DMS53 treated with DMSO at 0.1 percent for 48 hours (cell line): ENCODE measurements around the gene FIBP.

ENCODE experiments used
- DNase-seq: peaks from one replicate; lab custom pipeline; 2025; ENCODE audit not compliant: unreplicated experiment; lab: John Stamatoyannopoulos, UW

The FIBP gene

DNA sequence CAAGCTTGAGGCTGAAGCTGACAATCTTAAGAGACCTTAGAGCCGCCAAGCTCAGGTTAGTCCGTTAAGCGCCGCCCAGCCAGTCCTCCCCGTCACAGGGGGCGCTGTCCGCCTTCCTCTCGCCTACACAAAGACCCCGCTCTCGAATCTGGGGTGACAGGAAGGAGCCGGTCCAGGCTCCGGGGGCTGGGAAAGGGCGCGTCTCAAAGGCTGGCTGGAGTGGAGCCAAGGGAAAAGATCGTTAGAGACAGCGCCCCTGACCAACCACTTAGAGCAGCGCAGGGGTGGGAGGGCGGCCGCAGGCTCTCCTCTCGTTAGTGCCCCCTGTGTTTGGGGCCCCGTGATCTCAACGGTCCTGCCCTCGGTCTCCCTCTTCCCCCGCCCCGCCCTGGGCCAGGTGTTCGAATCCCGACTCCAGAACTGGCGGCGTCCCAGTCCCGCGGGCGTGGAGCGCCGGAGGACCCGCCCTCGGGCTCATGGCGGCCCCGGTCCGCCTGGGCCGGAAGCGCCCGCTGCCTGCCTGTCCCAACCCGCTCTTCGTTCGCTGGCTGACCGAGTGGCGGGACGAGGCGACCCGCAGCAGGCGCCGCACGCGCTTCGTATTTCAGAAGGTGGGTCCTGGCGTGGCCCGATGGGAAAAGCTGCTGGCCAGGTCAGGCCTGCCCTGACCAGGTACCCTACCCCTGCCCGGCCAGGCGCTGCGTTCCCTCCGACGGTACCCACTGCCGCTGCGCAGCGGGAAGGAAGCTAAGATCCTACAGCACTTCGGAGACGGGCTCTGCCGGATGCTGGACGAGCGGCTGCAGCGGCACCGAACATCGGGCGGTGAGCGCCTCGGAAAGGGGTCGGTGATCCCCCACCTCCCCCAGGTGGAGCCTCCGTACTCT lies 27.8 kb downstream of the FIBP start, which contains the start of gene MUS81:
TSS of gene MUS81 (plus strand) at position 156 of the 887 bp plus-strand sequence. CDS start at position 477, 321 bp downstream.
- peak; percentile 86 for DNase-seq

DNA sequence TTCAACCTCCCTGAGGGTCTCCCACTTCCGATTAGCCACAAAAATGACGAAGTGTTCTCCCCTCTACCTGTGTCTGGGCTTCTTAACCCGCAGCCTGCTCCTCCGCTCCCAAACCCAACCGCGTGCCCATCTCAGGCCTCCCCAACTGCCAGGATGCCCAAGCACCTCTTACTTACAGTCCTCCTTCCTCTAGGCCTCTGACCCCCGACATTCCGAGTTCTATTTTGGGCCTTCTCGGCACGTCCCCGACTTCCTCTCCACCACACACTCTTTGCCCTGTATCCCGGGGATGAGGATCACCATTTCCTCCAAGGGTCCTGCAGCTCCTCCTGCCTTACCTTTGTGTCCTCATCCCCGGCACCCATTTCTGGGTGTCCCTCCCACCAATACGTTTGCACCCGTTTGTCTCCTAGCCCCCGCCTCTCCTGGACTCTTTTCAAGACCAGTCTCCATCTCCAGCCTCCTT lies 28.4 kb downstream of the FIBP start:
- no peak for DNase-seq

DNA sequence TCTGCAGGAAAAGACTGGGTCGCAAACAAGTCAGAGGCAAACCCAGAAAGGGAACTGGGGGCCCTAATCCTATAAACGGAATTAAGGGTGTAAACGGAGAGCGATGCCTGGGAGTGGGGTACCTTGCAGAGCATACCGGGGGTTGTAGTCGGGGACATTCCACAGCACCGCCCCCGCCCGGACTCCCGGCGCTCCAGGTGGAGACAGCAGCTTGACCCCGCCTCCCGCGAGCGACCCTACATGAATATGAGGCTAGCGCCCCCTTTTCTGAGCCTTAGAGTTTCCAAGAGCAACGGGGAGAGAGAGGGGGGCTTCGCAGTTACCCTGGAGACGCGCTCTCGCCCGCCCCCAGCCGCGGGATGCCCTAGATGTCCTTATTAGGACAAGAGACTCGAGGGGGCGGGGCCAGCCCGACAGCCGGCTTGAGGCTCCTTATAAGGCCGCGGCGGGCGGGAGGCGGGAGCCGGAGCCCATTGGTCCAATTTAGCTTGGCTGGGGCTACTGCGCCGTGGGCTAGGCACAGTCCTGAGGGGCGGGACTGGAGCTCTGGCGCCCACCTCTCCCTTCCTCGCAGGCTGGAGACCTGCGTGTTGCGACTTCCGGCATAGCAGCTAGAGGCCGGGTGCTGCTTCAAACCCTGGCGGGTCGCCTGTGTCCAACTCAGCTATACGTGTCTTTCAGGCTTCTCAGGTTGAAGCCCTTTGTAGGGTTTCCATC lies 29.0 kb downstream of the FIBP start:
- peak; percentile 97 for DNase-seq

DNA sequence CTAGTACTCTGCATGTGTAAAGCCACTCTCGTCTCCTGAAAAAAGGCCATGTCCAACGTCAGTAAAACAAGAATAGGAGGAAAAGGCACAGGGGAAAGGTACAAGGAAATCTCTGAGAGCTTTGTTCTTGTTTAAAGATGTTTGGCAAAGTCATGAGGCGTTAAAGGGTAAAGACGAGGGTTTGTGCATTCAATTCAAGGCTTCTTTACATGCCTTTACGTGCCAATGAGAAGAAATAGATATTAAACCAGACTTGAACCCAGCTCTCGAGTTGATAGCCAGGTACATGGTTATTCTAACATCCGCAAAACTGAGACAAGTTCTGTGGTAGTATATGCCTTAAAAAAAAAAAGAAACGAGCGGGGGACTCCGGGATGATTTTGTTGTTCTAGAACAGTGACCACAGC lies 29.6 kb downstream of the FIBP start:
- peak; percentile 83 for DNase-seq

DNA sequence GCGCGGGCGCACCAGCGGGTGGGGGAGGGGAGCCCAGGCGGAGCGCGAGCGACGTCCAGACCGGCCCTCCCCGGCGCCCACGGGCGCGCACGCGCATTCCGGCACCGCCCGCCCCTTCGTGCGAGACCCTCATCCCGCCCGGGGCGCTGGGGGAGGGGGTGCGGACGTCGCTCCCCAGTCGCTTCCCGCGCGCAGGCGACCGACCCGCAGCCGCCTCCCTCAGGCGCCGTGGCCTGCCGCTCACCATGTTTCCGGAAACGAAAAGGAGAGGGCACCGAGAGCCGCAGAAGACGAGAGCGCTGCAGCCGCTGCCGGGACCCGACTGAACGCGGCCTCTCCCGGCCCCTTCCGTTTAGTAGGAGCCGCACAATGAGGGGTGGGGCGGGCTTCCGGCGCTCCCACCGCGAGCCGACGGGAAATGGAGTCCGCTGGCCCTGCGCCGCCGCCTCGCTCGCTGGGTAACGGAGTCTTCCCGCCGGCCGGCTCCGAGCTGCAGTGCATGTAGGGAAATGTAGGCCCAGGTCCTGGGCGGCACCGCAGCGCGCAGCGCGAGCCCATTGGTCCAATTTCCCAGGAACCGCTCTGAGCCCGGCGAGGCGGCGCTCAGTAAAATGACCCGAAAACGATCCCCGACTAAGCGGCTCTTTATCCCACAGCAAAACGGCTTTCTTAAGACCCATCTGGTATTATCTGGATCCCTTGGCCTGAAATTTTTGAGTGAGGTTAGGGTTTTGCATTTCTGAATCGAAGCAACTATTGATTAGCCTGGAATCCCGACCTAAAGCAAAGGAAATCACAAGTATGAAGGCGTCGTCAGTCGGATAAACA lies 30.2 kb downstream of the FIBP start, which contains the start of gene CFL1:
TSS of gene CFL1 (minus strand) at position 328 of the 828 bp plus-strand sequence. CDS start at position 247, 81 bp downstream.
- peak; percentile 98 for DNase-seq

DNA sequence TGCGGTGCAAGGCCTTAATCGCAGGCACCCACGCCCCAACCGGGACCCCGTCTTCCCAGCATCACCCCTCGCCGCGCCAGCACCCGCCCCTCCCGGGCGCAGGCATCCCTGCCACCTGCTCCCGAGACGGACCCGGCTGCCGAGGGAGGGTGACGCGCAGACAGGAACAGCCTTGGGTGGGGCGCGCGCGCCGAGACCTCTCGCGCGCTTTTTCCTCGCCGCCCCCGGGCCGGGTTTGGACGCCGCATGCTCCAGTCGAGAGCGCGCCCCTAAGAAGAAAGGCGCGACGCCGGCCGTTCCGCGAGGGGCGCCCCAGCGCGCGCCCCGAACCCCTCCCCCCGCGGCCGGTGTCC lies 30.8 kb downstream of the FIBP start:
- DNase-seq, result no peak

DNA sequence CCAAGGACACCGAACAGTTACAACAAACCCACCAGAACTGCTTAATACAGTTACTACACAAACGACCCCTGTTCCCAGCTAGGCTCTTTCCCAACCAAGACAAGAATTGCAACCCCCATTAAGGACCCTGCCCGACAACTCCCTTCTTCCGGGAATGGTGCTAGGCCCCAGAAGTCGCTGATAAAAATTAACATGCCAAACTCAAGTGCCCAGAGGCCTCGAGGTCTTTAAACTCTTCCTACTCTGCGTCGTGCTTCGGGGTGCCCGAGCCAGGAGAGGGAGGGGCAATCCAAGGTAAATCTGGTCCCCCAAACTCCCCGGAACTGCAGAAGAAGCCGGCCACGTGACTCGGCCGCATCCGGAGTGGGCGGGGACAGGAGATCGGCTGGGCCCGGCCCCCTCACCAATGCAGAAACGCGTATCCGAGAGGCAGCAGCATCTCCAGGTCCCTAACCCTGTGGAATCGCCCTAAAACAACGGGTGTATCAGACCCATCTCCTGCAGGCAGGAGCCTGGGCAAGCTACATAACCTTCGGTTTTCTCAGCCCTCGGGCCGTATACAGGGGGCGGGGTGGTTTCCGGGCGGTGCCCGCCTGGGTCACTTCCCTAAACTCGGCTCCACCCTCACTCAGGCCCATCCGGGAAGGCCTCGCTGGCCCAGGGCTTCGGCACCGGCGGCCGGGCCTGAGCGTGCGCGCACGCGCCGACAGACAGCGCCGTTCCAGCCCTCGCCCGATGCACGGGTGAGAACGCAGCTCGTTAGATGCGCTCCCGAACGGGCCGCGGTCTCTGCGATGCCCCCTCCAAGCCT lies 31.4 kb downstream of the FIBP start:
- peak; percentile 37 for DNase-seq

DNA sequence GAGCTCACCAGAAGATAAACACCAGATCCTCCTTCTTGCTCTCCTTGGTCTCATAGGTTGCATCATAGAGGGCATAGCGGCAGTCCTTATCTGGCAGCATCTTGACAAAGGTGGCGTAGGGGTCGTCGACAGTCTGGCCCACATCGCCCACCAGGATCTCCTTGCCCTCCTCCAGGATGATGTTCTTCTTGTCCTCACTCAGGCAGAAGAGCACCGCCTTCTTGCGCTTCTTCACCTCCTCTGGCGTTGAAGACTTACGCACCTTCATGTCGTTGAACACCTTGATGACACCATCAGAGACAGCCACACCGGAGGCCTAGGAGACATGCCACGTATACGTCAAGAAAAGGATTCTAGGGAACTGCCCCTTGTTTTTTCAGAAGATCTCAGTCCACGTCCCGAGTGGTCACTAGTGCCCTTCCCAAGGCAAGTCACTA lies 32.3 kb downstream of the FIBP start:
- no peak for DNase-seq

DNA sequence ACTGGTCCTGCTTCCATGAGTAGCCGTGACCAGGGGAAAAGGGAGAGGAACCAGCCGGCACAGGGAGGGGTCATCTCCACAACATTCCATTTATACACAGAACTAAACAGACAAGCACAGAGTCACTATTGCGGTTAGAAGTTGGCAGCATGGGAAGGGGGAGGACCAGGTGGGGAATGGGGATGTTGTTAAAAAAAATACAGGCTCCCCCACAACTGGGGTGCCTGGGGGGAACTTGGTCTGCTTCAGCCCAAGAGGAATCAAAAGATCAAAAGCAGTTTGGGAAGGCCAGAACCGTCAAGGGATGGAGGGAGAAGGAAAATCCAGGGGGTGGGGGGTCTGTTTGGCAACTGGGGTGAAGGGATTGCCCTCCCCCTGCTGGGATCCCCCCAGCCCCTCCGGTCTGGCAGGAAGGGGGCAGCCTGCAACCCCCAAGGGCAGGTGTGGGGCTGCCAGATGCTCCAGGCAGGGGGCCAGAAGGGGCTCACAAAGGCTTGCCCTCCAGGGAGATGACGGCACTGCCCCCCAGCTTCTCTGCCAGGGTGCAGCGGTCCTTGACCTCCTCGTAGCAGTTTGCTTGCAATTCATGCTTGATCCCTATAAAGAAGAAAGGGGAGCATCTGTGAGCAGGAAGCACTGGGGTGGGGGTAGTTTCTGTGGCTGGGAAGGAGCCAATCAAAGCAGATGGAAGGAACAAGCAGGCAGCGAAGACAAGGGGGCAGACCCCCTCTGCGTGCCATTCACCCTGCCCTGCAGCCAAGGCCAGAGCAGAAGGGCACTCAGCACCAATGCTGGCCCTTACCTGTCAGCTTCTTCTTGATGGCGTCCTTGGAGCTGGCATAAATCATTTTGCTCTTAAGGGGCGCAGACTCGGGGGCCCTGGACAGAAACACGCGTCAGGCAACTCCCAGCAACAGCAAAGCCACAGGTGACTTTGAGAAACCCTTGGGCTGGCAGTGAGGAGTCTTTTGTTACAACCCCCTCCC lies 33.1 kb downstream of the FIBP start:
- no peak for DNase-seq

DNA sequence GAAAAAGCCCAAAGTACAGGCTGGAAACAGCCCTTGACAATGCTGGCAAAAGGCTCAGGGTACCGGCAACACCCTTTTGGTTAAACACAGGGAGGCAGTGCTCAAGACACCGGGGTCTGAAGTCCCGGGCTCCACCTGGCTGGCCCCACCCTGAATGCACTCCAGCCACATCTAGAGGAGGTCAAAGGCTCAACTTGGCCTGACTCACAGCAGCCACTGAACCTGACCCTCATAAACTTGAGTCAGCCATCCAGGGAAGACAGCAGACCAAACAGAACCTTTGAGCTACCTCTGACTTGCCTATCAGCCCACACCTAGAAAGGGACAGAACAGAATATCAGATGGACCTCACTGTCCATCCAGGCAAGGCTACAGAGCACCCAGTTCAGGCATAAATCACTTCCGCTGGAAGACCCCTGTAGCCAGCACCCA lies 34.1 kb downstream of the FIBP start:
- no peak for DNase-seq

DNA sequence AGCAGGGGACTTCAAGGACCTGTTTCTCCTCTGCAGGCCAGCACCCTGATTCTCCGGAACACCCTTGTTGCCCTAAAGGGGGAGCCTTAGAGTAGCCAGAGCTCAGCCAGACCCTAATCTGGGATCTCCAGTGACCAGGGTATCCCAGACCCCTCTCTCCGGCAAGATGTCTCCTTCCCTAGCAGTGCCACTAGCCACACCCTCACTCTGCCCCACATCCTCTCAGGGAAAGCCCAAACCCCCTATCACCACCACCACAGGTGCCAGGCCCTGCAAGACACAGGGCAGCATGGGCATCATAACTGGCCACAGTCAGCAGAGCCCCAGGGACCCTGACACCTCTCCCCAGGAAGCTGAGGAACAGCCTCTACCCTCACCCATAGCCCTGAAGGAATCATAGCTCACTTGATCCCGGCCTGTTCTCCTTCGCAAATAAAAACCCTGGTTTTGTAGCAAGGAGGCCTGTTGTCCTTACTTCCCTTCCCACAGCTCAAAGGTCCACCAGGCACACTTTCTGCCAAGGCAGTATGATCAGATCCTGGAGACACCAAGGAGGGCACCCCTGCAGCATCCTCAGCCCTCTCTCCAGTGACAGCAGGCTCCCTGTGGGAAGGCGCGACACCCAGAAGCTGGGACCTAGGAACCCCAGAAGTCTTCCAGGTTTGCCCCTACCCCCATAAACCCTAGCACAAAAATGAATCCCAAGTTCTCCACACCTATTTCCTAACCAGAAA lies 34.9 kb downstream of the FIBP start:
- DNase-seq, result no peak

DNA sequence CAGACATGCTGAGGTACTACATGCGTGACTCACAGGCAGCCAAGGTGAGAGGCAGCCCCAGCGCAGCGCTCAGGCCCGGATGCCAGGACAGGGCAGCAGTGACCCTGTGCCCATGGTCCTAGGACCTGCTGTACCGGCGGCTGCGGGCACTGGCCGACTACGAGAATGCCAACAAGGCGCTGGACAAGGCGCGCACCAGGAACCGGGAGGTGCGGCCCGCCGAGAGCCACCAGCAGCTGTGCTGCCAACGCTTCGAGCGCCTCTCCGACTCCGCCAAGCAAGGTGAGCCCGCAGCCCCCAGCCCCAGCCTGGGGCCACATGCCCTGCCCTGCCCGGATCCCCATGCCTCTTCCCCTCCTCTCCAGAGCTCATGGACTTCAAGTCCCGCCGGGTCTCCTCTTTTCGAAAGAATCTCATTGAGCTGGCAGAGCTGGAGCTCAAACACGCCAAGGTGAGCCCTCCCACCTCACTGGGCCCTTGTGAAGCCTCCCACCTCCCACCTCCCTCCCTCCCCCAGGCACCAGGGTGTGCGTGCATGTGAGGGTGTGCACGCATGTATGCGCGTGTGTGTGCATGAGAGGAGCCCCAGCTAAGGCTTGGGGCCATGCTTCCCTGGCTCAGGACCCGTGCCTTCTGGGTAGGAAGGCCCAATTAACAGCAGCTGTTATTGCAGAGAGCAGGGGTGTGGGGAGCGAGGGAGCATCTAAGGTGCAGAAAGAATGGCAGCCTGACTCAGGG lies 35.6 kb downstream of the FIBP start:
- DNase-seq, result no peak

DNA sequence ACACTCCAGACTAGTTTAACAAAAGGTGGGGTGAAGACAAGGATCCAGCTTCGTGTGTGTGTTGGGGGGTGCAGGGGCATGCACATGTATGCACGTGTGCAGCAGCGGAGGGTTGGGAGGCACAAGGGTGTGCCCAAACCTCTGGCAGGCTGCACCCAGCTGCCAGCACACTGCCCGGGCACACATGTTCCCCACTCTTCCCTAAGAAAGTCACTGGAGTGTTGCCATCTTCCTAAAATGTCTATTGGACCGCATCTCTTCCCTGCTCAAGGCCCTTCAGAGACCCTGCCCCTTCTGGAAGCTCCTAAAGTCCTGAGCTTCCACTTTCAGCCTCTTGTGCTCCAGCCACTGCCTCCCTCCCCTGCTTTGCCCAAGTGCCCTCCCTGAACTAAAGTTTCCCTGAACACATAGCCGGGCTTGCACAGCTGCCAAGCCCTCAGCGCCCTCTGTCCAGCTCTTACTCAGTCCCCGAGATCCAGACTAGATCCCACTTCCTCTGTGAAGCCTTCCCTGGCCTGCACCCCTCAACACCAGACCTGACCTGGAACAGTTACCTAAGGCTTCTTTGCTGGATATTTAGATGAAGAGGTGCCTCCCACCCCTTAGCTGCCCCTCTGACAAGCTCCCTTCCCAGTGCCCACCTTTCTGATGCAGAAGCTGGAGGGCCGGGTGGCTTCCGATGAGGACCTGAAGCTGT lies 36.3 kb downstream of the FIBP start:
- DNase-seq, result no peak

DNA sequence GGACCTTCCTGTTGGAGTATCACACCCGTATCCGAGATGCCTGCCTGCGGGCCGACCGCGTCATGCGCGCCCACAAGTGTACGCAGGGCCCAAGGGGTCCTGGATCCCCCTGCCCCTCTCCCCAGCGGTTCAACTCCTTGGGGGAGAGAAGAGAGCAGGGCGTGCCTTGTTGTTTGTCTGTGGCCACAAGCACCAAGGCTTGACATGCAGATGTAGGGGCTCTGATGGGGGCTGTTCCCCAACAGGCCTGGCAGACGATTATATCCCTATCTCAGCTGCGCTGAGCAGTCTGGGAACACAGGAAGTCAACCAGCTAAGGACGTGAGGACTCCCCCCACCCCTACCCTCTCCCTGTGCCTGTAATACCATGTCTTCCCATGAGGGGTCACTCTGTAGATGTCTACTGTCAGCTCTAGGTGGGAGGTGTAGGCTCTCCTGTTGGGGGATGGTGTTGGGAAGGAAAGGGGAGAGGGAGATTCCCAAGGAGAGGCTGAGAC lies 37.1 kb downstream of the FIBP start:
- no peak for DNase-seq

DNA sequence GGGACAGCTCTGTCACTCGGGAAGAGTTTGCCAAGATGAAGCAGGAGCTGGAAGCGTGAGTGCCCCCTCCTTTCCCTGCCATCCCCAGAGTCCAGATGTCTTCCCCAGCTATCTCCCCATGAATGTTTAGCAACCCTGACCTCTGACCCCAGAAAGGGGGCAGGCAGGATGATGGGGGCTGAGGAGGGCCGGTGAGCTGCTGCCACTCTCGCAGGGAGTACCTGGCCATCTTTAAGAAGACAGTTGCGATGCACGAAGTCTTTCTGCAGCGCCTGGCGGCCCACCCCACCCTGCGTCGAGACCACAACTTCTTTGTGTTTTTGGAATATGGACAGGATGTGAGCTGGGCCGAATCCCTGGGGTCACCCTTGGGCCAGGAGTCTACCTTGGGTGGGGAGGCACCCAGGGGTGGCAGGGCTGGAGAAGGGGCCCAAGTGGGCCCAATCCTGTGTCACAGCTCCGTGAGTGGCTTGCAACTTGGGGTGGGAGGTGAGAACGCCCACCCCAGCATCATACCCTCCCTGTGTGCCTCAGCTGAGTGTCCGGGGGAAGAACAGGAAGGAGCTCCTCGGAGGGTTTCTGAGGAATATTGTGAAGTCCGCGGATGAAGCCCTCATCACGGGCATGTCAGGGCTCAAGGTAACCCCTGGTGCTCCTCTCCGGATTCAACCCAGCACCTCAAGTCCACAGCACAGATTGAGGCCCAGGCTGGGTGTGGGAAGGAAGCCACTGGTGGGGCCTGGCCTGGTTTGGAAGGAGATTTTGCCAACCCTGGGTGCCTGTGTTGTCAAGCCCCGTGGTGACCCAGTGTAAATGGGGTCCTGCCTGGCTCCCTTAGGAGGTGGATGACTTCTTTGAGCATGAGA lies 37.8 kb downstream of the FIBP start:
- DNase-seq, result no peak

DNA sequence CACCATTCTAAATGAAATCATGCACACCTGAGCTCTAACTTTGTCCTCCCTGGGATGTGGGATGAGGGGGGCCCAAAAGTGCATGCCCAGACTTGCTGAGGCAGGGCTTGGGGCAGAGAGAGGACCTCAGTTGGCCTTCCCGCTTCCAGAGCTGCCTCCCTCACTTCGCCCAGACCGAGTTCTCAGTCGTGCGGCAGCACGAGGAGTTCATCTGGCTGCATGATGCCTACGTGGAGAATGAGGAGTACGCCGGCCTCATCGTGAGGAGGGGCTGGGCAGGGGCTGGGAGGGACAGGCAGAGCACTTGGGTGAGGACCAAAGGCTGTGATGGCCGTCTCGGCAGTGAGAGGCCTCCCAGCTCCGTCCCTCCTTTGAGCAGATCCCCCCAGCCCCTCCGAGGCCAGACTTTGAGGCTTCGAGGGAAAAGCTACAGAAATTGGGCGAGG lies 38.5 kb downstream of the FIBP start:
- no peak for DNase-seq
